Panc1 (cell line): Measurements from ENCODE around the gene HCN2. TPM values are rescaled to one million over a fixed set of nuclear protein-coding genes. Genes with fewer than 3 reads are reported as not detected.
A peak's percentile ranks its signal among the peaks of the same experiment; 100 is the strongest.

ENCODE experiments used
- ATAC-seq: fragments of 200-7000 bp; cut with Tn5 transposase; 2 replicates; pipeline ENCODE4 v1.9.1; 2020; ENCODE audit warnings: mild to moderate bottlenecking, moderate library complexity
- BruUV-seq: library from RNA; stranded (reverse); fragments of 400-500 nt; replicated peaks from 2 replicates; lab custom pipeline; 2021; lab: Mats Ljungman, UMichigan
- CTCF ChIA-PET: fragments of 300-600 bp; sonication (Branson Sonifier 250); formaldehyde crosslinking; loops from one replicate; lab custom pipeline; 2022; ENCODE audit warnings: antibody characterized with exemption; lab: Charles Lee
- POLR2A ChIA-PET: fragments of 300-600 bp; sonication (Branson Sonifier 250); formaldehyde crosslinking; loops from one replicate; lab custom pipeline; 2022; ENCODE audit warnings: antibody characterized with exemption; lab: Charles Lee
- DNase-seq: peaks from one replicate; pipeline ENCODE4 v3.0.0-alpha.2; 2010; ENCODE audit warnings: low read depth, low spot score
- H3K27ac ChIP-seq: 2 replicates; pipeline ENCODE4 v1.5.1; 2011; ENCODE audit warnings: mild to moderate bottlenecking, low read length, inconsistent platforms
- H3K27me3 ChIP-seq: fragments of 200-500 bp; sonication (Bioruptor generic); 2 replicates; pipeline ENCODE4 v1.6.0; 2014; ENCODE audit warnings: low read length, inconsistent platforms; ENCODE audit not compliant: control insufficient read depth, insufficient read depth
- H3K36me3 ChIP-seq: fragments of 200-500 bp; sonication (Bioruptor generic); 2 replicates; pipeline ENCODE4 v1.5.1; 2014; ENCODE audit warnings: inconsistent platforms, mild to moderate bottlenecking, low read length, moderate library complexity; ENCODE audit not compliant: control insufficient read depth, insufficient read depth
- H3K4me1 ChIP-seq: 2 replicates; pipeline ENCODE4 v1.5.1; 2011; ENCODE audit warnings: inconsistent platforms, mild to moderate bottlenecking, low read length, moderate library complexity; ENCODE audit not compliant: control insufficient read depth, insufficient read depth
- H3K4me3 ChIP-seq, 2 experiments: 2 replicates each; pipeline ENCODE4 v1.5.1; 2011 to 2012; ENCODE audit warnings: low read depth in 2 of 2, low read length in 2 of 2, mild to moderate bottlenecking in 2 of 2, inconsistent platforms in 1 of 2, moderate library complexity in 1 of 2
- H3K9me3 ChIP-seq: fragments of 200-500 bp; sonication (Bioruptor generic); 2 replicates; pipeline ENCODE4 v1.5.1; 2014; ENCODE audit warnings: low read depth, mild to moderate bottlenecking, inconsistent platforms, low read length, moderate library complexity; ENCODE audit not compliant: control insufficient read depth, insufficient read depth
- POLR2AphosphoS5 ChIP-seq: IDR thresholded peaks from 2 replicates; pipeline ENCODE4 v1.6.1; 2012; ENCODE audit warnings: mild to moderate bottlenecking, low read depth, low read length, moderate library complexity
- REST ChIP-seq, 2 experiments: IDR thresholded peaks; 2 replicates each; pipeline ENCODE4 v1.6.1; 2011 to 2012; ENCODE audit warnings: low read depth in 2 of 2, control low read depth in 1 of 2, low read length in 1 of 2, mild to moderate bottlenecking in 1 of 2, moderate library complexity in 1 of 2; ENCODE audit not compliant: insufficient read depth in 1 of 2
- SIN3A ChIP-seq: IDR thresholded peaks from 2 replicates; pipeline ENCODE4 v1.6.1; 2012; ENCODE audit warnings: low read depth, mild to moderate bottlenecking, low read length, moderate library complexity, borderline replicate concordance; ENCODE audit not compliant: insufficient read depth
- TCF7L2 ChIP-seq: IDR thresholded peaks from 2 replicates; pipeline ENCODE4 v1.6.1; 2011; ENCODE audit warnings: mild to moderate bottlenecking, low read depth, low read length, inconsistent platforms
- in situ Hi-C: cut with HindIII; loops from 2 replicates; pipeline ENCODE4 v1.10.0; 2016; ENCODE audit warnings: low sequenced_read_pairs, low pct_unique_long_range_greater_than_20kb
- intact Hi-C: fragments of 100-400 bp; cut with micrococcal nuclease; formaldehyde crosslinking; loops from one replicate; pipeline ENCODE4 v1.10.0; 2022; ENCODE audit not compliant: unreplicated experiment
- total RNA-seq: library from RNA; stranded (reverse); gene quantifications from one replicate; pipeline ENCODE4 v1.2.1, GENCODE V29; 2021; ENCODE audit not compliant: unreplicated experiment
- TF ChIP-seq, protein P1 (sequence below): fragments of 450-650 bp; IDR thresholded peaks from 2 replicates; pipeline ENCODE4 v1.5.1; 2017; ENCODE audit warnings: mild to moderate bottlenecking

HCN2 gene
- total RNA-seq, 1 experiment from 2014 or later, result 15.1 TPM

DNA sequence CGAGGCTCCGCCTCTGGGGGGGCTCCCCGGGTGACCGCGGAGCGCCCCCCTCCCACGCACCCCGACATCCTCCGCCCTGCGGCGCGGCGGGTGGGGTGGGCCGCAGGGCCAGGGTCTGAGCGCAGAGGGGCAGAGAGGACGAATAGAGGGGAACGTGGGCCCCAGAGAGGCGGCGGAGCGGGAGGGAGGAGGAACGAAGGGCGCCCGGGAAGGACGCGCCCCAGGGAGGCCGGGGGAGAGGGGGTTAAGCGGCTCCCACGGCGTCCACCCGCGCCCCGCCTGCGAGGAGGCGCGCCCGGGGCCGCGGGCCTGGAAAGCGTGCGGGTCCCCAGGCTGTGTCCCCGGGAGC, 1.0 kb downstream of the HCN2 start:
- ChIA-PET POLR2A (no interaction called here), CTCF (no interaction called here)
- Histone ChIP-seq H3K36me3 (no peaks in the 10 kb centered on the region), H3K27me3 (no peaks in the 10 kb centered on the region), H3K4me3 (peak overlapping the region; percentile 30 to 31; a peak in 3 of 4 replicates), H3K4me1 (peaks cover 20% of the 10 kb centered on the region), H3K9me3 (no peaks in the 10 kb centered on the region), H3K27ac (no peak overlapping the region)
- intact Hi-C loops, result no loop called here
- no peak for DNase-seq
- TF ChIP-seq, protein P1, sequence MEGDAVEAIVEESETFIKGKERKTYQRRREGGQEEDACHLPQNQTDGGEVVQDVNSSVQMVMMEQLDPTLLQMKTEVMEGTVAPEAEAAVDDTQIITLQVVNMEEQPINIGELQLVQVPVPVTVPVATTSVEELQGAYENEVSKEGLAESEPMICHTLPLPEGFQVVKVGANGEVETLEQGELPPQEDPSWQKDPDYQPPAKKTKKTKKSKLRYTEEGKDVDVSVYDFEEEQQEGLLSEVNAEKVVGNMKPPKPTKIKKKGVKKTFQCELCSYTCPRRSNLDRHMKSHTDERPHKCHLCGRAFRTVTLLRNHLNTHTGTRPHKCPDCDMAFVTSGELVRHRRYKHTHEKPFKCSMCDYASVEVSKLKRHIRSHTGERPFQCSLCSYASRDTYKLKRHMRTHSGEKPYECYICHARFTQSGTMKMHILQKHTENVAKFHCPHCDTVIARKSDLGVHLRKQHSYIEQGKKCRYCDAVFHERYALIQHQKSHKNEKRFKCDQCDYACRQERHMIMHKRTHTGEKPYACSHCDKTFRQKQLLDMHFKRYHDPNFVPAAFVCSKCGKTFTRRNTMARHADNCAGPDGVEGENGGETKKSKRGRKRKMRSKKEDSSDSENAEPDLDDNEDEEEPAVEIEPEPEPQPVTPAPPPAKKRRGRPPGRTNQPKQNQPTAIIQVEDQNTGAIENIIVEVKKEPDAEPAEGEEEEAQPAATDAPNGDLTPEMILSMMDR, result no peak
- TF ChIP-seq REST (IDR thresholded peaks at IDR 0.05; ENCODE audit: insufficient read depth in 1 of 2, low read depth in 2 of 2, low read length in 1 of 2), result no peak
- no peak for TF ChIP-seq POLR2AphosphoS5
- no peak for TF ChIP-seq TCF7L2
- TF ChIP-seq SIN3A, result no peak
- in situ Hi-C loops, result no loop called here
- no peak for ATAC-seq
- BruUV-seq, result no TSS peak

GRCh38 chr19:591099-591958, 1.6 kb downstream of the HCN2 start:
- peak overlapping the region; percentile 14 to 31; a peak in 1 of 4 replicates for H3K4me3 ChIP-seq

More at GRCh38 chr19:591099-591958, 1.6 kb downstream of the HCN2 start:
- peaks cover 14% of the 10 kb centered on the region for H3K4me1 ChIP-seq
- no peak overlapping the region for H3K27ac ChIP-seq
- no peak for ATAC-seq
- CTCF ChIA-PET, result no interaction called here
- POLR2A ChIA-PET, result no interaction called here
- no peak for DNase-seq
- no peaks in the 10 kb centered on the region for H3K27me3 ChIP-seq
- TF ChIP-seq, protein P1, result no peak
- peak; percentile 98 to 99 for TF ChIP-seq REST (IDR thresholded peaks at IDR 0.05; ENCODE audit: insufficient read depth in 1 of 2, low read depth in 2 of 2, low read length in 1 of 2)
- no peak for TF ChIP-seq TCF7L2
- TF ChIP-seq POLR2AphosphoS5, result no peak
- no peak for TF ChIP-seq SIN3A
- no peaks in the 10 kb centered on the region for H3K36me3 ChIP-seq
- H3K9me3 ChIP-seq, result no peaks in the 10 kb centered on the region
- no TSS peak for BruUV-seq
- in situ Hi-C loops, result no loop called here
- intact Hi-C loops, result no loop called here
